H1 (cell line): ENCODE results near the gene BTAF1. TPM values are rescaled to one million over a fixed set of nuclear protein-coding genes. Genes with fewer than 3 reads are reported as not detected.

Source experiments
- CTCF ChIA-PET: fragments of 300-600 bp; sonication (Branson Sonifier 250); formaldehyde crosslinking; loops from one replicate; lab custom pipeline; 2021; ENCODE audit not compliant: partially characterized antibody; lab: Charles Lee
- POLR2A ChIA-PET: fragments of 300-600 bp; sonication (Branson Sonifier 250); formaldehyde crosslinking; loops from one replicate; lab custom pipeline; 2021; ENCODE audit warnings: inconsistent platforms; ENCODE audit not compliant: partially characterized antibody; lab: Charles Lee
- DNase-seq, 2 experiments: peaks; one replicate each; pipeline versions ENCODE4 v3.0.0 to v3.0.0-alpha.2; 2010 to 2022; ENCODE audit warnings: low spot score in 2 of 2, low read depth in 1 of 2, mixed read lengths in 1 of 2
- FAIRE-seq: peaks from 2 replicates; lab custom pipeline; 2011; peaks lifted over from hg19 to GRCh38; lab: Jason Lieb, UNC
- H2AFZ ChIP-seq: 2 replicates; pipeline ENCODE4 v1.8.1; 2012; ENCODE audit warnings: low read length, inconsistent platforms
- H2AK5ac ChIP-seq: 2 replicates; pipeline ENCODE4 v1.6.1; 2013; ENCODE audit warnings: low read depth, low read length
- H2BK120ac ChIP-seq: replicated peaks from 2 replicates; pipeline ENCODE3; 2013; ENCODE audit warnings: low read depth, low read length, inconsistent platforms
- H2BK12ac ChIP-seq: 2 replicates; pipeline ENCODE4 v1.6.1; 2013; ENCODE audit warnings: low read depth, low read length
- H2BK15ac ChIP-seq: 2 replicates; pipeline ENCODE4 v1.6.1; 2013; ENCODE audit warnings: low read length
- H2BK20ac ChIP-seq: 2 replicates; pipeline ENCODE4 v1.6.1; 2013; ENCODE audit warnings: low read length
- H2BK5ac ChIP-seq: 2 replicates; pipeline ENCODE4 v1.6.1; 2013; ENCODE audit warnings: low read depth, low read length
- H3K14ac ChIP-seq: 2 replicates; pipeline ENCODE4 v1.6.1; 2013; ENCODE audit warnings: inconsistent platforms; ENCODE audit not compliant: insufficient read length
- H3K18ac ChIP-seq: 2 replicates; pipeline ENCODE4 v1.6.1; 2013; ENCODE audit warnings: low read length; ENCODE audit errors: extremely low read depth
- H3K23ac ChIP-seq: 2 replicates; pipeline ENCODE4 v1.6.1; 2013; ENCODE audit warnings: inconsistent platforms; ENCODE audit not compliant: insufficient read length
- H3K23me2 ChIP-seq: 2 replicates; pipeline ENCODE4 v1.6.1; 2013; ENCODE audit warnings: low read depth, low read length
- H3K27ac ChIP-seq: 2 replicates; pipeline ENCODE4 v1.6.1; 2011; ENCODE audit warnings: low read depth, low read length, inconsistent platforms
- H3K27me3 ChIP-seq, 4 experiments: replicated peaks in 1 of 4; 1 replicate in 1 of 4; 2 replicates in 3 of 4; pipeline versions ENCODE4 v1.6.1 to v1.8.1; 2011 to 2013; ENCODE audit warnings: low read length in 3 of 4, mild to moderate bottlenecking in 3 of 4, inconsistent platforms in 2 of 4, mixed read lengths in 2 of 4, moderate library complexity in 1 of 4; ENCODE audit not compliant: control insufficient read depth in 3 of 4, insufficient read depth in 3 of 4; ENCODE audit errors: extremely low read depth in 1 of 4
- H3K36me3 ChIP-seq, 4 experiments: 2 replicates each; pipeline versions ENCODE4 v1.6.1 to v1.8.1; 2011 to 2013; ENCODE audit warnings: mild to moderate bottlenecking in 4 of 4, low read length in 3 of 4, moderate library complexity in 2 of 4, control low read depth in 1 of 4, inconsistent platforms in 1 of 4; ENCODE audit not compliant: insufficient read depth in 4 of 4, control insufficient read depth in 2 of 4
- H3K4ac ChIP-seq: replicated peaks from 2 replicates; pipeline ENCODE3; 2013; ENCODE audit warnings: low read length, low read depth, mixed read lengths, inconsistent platforms; ENCODE audit not compliant: insufficient read length
- H3K4me1 ChIP-seq, 4 experiments: replicated peaks in 1 of 4; 1 replicate in 1 of 4; 2 replicates in 3 of 4; pipeline versions ENCODE4 v1.6.1 to v1.8.1; 2011 to 2013; ENCODE audit warnings: low read length in 3 of 4, inconsistent platforms in 2 of 4, mixed read lengths in 1 of 4; ENCODE audit not compliant: insufficient read depth in 4 of 4, control insufficient read depth in 3 of 4
- H3K4me2 ChIP-seq, 2 experiments: 2 replicates each; pipeline versions ENCODE4 v1.6.1 to v1.8.1; 2011 to 2013; ENCODE audit warnings: low read depth in 2 of 2, low read length in 2 of 2, control low read depth in 1 of 2, inconsistent platforms in 1 of 2, mild to moderate bottlenecking in 1 of 2; ENCODE audit not compliant: insufficient read depth in 1 of 2
- H3K4me3 ChIP-seq, 4 experiments: fragments of 200-600, 300-600 bp in 1 of 4; sonication (generic), shearing (Covaris generic), sonication (Bioruptor Twin) in 1 of 4; 2 replicates each; pipeline versions ENCODE4 v1.5.1 to v1.8.1; 2011 to 2016; ENCODE audit warnings: low read length in 4 of 4, low read depth in 3 of 4, control low read depth in 2 of 4, inconsistent platforms in 2 of 4, mild to moderate bottlenecking in 2 of 4, mixed read lengths in 1 of 4, moderate library complexity in 1 of 4; ENCODE audit not compliant: insufficient read depth in 2 of 4; ENCODE audit errors: extremely low read depth in 1 of 4
- H3K56ac ChIP-seq: replicated peaks from 2 replicates; pipeline ENCODE3; 2013; ENCODE audit warnings: low read depth, mild to moderate bottlenecking, mixed read lengths, low read length, inconsistent platforms; ENCODE audit not compliant: insufficient read length
- H3K79me1 ChIP-seq: 2 replicates; pipeline ENCODE4 v1.6.1; 2013; ENCODE audit warnings: low read depth, low read length, control low read depth
- H3K79me2 ChIP-seq, 2 experiments: 2 replicates each; pipeline versions ENCODE4 v1.6.1 to v1.8.1; 2012 to 2013; ENCODE audit warnings: low read length in 2 of 2, mild to moderate bottlenecking in 2 of 2, inconsistent platforms in 1 of 2; ENCODE audit not compliant: insufficient read depth in 2 of 2, control insufficient read depth in 1 of 2
- H3K9ac ChIP-seq, 4 experiments: replicated peaks in 1 of 4; 1 replicate in 1 of 4; 2 replicates in 3 of 4; pipeline versions ENCODE4 v1.6.1 to v1.8.1; 2011 to 2013; ENCODE audit warnings: low read depth in 3 of 4, low read length in 3 of 4, control low read depth in 2 of 4, mild to moderate bottlenecking in 2 of 4, moderate library complexity in 2 of 4, inconsistent platforms in 1 of 4; ENCODE audit errors: extremely low read depth in 1 of 4
- H3K9me3 ChIP-seq, 2 experiments: 2 replicates each; pipeline versions ENCODE4 v1.6.1 to v1.8.1; 2012 to 2013; ENCODE audit warnings: mild to moderate bottlenecking in 2 of 2, moderate library complexity in 2 of 2, control low read depth in 1 of 2, inconsistent platforms in 1 of 2, low read depth in 1 of 2, low read length in 1 of 2, mixed read lengths in 1 of 2; ENCODE audit not compliant: insufficient read depth in 2 of 2
- H4K20me1 ChIP-seq, 2 experiments: replicated peaks in 1 of 2; 2 replicates each; pipeline versions ENCODE3 to v1.8.1; 2011 to 2013; ENCODE audit warnings: inconsistent platforms in 2 of 2, low read length in 2 of 2, mild to moderate bottlenecking in 1 of 2; ENCODE audit not compliant: insufficient read depth in 2 of 2, control insufficient read depth in 1 of 2
- H4K5ac ChIP-seq: 2 replicates; pipeline ENCODE4 v1.6.1; 2013; ENCODE audit warnings: low read length, low read depth, mixed read lengths, inconsistent platforms; ENCODE audit not compliant: insufficient read length
- H4K8ac ChIP-seq: 2 replicates; pipeline ENCODE4 v1.8.0; 2013; ENCODE audit warnings: mild to moderate bottlenecking, moderate library complexity, low read length, inconsistent platforms; ENCODE audit not compliant: insufficient read depth; ENCODE audit errors: extremely low read depth
- H4K91ac ChIP-seq: replicated peaks from 2 replicates; pipeline ENCODE3; 2013; ENCODE audit warnings: low read length, mixed read lengths, inconsistent platforms; ENCODE audit not compliant: insufficient read length
- CEBPB ChIP-seq: IDR thresholded peaks from 2 replicates; pipeline ENCODE4 v1.6.1; 2012; ENCODE audit warnings: low read depth, low read length
- JUN ChIP-seq: IDR thresholded peaks from 2 replicates; pipeline ENCODE4 v1.6.1; 2011; ENCODE audit warnings: low read depth, mild to moderate bottlenecking, improper control_type of control experiment, low read length
- KDM4A ChIP-seq: IDR thresholded peaks from one replicate; pipeline ENCODE4 v1.7.1; 2012; ENCODE audit warnings: low read depth, mild to moderate bottlenecking, moderate library complexity, low read length, inconsistent platforms; ENCODE audit not compliant: severe bottlenecking
- RXRA ChIP-seq: IDR thresholded peaks from 2 replicates; pipeline ENCODE4 v1.6.1; 2011; ENCODE audit warnings: low read depth, mild to moderate bottlenecking, low read length, moderate library complexity; ENCODE audit not compliant: insufficient read depth
- WGBS, 2 experiments: shearing (Covaris generic) in 1 of 2; methylation state at CpG; one replicate each; pipeline versions ENCODE4 v1.1.6 to v1.1.7; 2013 to 2015; ENCODE audit warnings: low lambda C conversion rate in 2 of 2, mixed read lengths in 2 of 2, inconsistent platforms in 1 of 2, low coverage in 1 of 2, missing lambda C conversion rate in 1 of 2; ENCODE audit not compliant: insufficient replicate concordance in 2 of 2, insufficient coverage in 1 of 2, insufficient read length in 1 of 2; ENCODE audit errors: extremely low coverage in 1 of 2, missing lambda C conversion rate in 1 of 2; 5-methylcytosine and 5-hydroxymethylcytosine counted together
- polyA plus RNA-seq, 7 experiments: library from polyadenylated mRNA; depleted of rRNA in 3 of 7; stranded (reverse) in 5 of 7; unstranded in 2 of 7; fragments of >200 nt in 5 of 7; fragments of 200-250 nt in 2 of 7; gene quantifications; 1 replicate in 5 of 7; 2 replicates in 1 of 7; 4 replicates in 1 of 7; pipeline versions ENCODE4 v1.2.1 to v1.2.3, GENCODE V29; 2011 to 2013; ENCODE audit warnings: missing spikeins in 2 of 7, mixed read lengths in 2 of 7
- total RNA-seq: library from RNA; stranded (reverse); fragmentation: NEBNext Ultra II Directional; extraction: Animal tissue kit (Norgen Biotek cat#: 25700); gene quantifications from 2 replicates; pipeline ENCODE4 v1.2.1, GENCODE V29; 2021

Gene BTAF1
- total and polyA plus RNA-seq, 2 of the 8 experiments (the other 6 are each of a cell fraction or from before 2014, with no cell fraction given), result 24.5 to 39.1 TPM

DNA sequence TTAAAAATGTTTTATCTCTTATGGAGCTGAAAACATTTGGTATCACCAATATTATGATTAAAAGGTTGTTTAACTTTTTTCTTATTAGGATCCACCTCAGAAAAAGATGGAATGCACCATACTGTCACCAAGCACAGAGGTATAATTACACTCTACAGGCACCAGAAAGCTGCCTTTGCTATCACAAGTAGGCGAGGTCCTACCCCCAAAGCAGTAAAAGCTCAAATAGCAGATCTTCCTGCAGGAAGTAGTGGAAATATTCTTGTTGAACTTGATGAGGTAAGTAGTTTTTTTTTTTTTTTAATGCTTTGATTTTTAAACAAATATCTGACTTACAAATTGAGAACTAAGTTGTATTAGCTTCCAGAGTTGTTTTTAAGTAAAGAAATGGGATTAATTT is 68.5 kb downstream of the BTAF1 start:
- Histone ChIP-seq H3K4me3 (no peak overlapping the region), H3K27ac (no peak overlapping the region), H3K79me1 (no peaks in the 10 kb centered on the region), H3K9ac (no peak overlapping the region), H3K4ac (no peak overlapping the region), H4K8ac (no peak overlapping the region), H3K23ac (no peak overlapping the region), H3K4me2 (no peak overlapping the region), H2BK5ac (no peak overlapping the region), H2AK5ac (no peak overlapping the region), H3K36me3 (peaks cover 7 to 56% (median 22%) of the 10 kb centered on the region in 4 experiments; a peak in 7 of 8 replicates), H3K4me1 (no peaks in the 10 kb centered on the region), H3K18ac (no peak overlapping the region), H3K9me3 (no peaks in the 10 kb centered on the region), H2BK120ac (no peak overlapping the region), H2BK20ac (no peak overlapping the region), H2BK15ac (no peak overlapping the region), H2BK12ac (no peak overlapping the region), H3K23me2 (no peaks in the 10 kb centered on the region), H3K14ac (no peak overlapping the region), H4K5ac (no peak overlapping the region), H4K20me1 (no peaks in the 10 kb centered on the region), H3K56ac (no peak overlapping the region), H4K91ac (no peak overlapping the region), H2AFZ (no peak overlapping the region), H3K79me2 (no peaks in the 10 kb centered on the region), H3K27me3 (no peaks in the 10 kb centered on the region)
- ChIA-PET CTCF (interaction anchor here (0.8 to 1.5 kb wide), 3 partner anchors 13 to 84 kb away, joined by 3 to 4 read pairs (median 3); no protein-coding TSS in a partner anchor), POLR2A (interaction anchor here (0.6 kb wide), 1 partner anchor 132 kb away, joined by 3 read pairs; no protein-coding TSS in a partner anchor)
- FAIRE-seq (no peak), DNase-seq (no peak)
- 86% methylated on average over 1 of the region's 1 CpG; no CpG with 5 or more reads in 1 of the 2 experiments for WGBS, 2 experiments
- TF ChIP-seq RXRA, result no peak
- TF ChIP-seq CEBPB, result no peak
- no peak for TF ChIP-seq KDM4A
- TF ChIP-seq JUN, result no peak
